A172 (cell line): ENCODE results near the gene FBXL17. TPM values are rescaled to one million over a fixed set of nuclear protein-coding genes. Genes with fewer than 3 reads are reported as not detected.
"Not testable (repeated sequence)": the region's sequence is repeated elsewhere in the genome, so short reads cannot be mapped to it uniquely, and the experiment has no call there.

Experiments used
- DNase-seq: peaks from one replicate; pipeline ENCODE4 v3.0.0-alpha.2; 2015; ENCODE audit warnings: low spot score
- total RNA-seq: library from RNA; depleted of rRNA; stranded (reverse); fragments of >200 nt; shearing (Covaris generic); gene quantifications from 2 replicates; pipeline ENCODE4 v1.2.3, GENCODE V29; 2014

FBXL17 gene
- total RNA-seq, 1 experiment from 2014 or later, result 15.4 TPM

DNA sequence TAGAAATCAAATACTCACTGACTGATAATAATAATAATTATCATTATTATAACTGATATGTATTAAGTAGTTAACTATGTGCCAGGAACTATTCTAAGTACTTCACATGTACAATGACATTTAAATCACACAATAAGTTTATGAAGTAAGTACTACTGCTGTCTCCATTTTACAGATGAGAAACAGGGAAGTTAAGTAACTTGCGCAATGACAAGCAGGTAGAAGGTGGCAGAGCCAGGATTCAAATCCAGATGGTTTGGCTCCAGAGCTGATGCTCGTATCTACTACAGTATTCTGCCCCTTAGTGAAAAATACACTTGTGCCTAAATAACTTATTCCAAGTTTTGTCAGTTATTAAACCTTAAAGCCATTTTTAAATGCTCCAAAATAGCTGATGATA lies 217.3 kb downstream of the FBXL17 start:
- no peak for DNase-seq

DNA sequence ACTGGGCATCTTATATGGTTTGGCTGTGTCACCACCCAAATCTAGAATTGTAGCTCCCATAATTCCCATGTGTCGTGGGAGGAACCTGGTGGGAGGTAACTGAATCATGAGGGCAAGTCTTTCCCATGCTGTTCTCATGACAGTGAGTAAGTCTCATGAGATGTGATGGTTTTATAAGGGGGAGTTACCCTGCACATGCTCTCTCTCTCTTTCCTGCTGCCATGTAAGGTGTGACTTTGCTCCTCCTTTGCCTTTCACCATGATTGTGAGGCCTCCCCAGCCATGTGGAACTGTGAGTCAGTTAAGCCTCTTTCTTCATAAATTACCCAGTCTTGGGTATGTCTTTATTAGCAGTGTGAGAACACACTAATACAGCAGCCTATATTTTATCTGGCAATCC lies 229.0 kb downstream of the FBXL17 start:
- not testable (repeated sequence) for DNase-seq

DNA sequence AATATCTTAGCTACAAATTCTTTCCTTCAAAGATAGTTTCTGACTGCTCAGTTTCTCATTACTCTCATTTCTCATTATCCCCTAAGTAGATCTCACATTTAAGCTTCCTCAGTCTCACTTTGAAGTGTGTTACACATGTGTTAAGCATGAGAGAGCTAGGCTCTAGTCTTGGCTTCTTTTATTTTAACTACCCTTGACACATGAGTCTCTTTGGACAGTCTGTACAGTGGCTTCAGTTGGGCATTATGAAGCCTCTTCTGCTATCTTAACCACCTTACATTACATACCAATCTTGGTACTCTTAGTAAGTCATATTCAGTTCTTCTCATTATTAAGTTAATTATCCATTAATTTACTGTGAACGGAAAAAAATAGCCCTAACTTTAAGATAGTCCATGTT lies 232.5 kb downstream of the FBXL17 start:
- no peak for DNase-seq

DNA sequence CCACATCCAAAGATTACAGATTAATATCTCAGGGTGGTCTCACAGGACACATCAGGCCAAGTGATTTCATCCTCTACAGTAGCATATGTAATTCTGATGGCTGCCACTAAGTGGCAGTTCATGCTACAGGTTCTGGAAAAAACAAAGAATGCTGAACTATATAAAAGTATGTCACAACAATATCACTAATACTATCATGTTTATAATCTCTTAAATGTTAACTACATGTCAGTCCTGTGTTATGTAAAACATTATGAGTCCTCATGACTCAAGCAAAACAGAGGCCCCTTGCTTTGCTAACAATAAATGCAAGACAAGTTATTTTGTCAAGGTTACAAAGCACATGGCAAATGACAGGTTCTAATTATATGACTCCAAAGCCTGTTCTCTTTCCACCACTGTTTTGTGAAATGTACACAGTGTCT lies 233.2 kb downstream of the FBXL17 start:
- peak; percentile 16 for DNase-seq

DNA sequence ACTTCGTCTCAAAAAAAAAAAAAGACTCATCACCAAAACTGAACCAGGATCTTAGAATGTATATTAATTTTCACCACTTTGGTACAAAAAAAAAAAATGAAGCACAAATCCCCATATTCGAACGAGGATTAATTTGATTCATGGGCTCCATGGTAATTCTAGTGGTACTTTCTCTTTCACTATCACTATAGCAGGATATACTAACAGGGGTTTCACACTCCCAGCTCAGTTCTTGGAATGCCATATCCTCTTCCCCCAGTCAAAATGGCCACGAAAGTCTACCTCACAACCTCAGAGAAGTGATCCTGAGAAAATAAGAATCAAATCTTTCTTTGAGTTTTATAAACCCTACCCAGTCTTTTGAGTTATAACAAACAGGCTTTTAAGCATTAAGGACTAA lies 235.7 kb downstream of the FBXL17 start:
- DNase-seq, result no peak

DNA sequence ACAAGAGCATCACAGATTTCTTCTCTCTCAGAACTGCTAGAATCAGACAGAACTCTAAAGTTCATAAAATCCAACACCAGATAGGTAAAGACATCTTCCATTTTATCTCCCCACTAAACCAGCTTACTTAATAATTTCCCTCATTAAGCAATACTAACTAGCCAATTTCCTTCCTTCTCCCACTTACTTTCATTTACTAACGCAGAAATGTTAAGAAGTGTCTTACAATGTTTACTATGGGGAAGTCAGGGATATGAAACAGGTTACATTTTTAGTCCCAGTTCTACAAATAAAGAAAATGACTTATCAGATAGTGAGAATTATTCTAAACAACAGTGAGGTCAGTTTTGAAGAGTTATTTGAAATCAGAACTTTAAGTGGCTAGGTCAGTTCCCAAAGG lies 236.5 kb downstream of the FBXL17 start:
- DNase-seq, result no peak

DNA sequence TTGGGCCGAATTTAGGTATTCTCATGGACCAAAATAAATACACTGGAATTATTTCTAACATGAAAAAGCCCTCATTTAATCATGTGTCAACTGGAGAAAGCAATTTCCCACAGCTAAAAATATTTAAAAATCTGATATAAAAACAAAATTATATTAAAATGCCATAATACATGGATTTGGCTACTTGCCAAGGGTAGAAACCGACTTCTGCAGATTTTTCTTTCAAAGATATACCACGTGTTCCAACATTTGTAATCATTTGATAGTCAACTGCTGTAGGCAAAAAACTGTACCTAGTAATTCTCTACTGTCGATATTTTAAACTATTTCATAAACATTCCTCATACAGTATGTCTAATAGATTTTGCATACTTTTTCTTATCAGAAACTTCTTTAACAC lies 237.6 kb downstream of the FBXL17 start:
- no peak for DNase-seq

DNA sequence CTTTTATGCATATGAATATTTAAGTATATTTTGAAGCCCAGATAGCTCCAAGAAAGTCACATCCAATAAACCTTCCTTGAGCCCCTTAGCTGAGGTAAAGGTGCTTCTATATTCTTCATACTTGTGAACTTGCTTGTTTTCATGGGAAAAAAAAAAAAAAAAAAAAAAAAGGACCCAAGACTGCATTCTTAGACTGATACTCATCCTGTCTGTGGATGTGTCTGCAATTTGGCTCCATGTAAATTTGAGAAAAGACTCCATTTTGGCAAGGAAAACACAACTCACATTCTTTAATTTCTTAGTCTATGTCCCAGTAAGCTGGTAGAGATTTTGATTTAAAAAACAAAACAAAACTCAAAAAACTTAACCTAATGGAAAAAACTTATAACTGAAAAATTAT lies 238.3 kb downstream of the FBXL17 start:
- DNase-seq, result peak; percentile 6

DNA sequence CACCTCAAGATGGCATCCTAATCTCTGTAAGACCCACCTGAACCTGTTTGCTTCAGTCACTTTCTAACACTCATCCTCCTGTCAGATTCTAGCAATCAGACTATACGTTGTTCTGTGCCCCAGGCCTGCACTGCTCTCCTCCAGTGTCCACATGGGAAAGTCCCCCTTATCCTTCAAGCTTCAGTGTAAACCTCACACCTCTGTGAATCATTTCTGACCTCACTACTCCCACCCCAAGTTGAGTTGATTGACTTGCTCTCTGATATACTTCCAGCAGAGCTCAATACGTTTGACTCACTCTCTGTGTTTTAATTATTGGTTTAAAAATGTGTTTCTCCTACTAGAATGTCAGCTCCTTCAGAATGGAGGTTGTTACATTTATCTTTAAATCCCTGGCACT lies 240.2 kb downstream of the FBXL17 start:
- no peak for DNase-seq

DNA sequence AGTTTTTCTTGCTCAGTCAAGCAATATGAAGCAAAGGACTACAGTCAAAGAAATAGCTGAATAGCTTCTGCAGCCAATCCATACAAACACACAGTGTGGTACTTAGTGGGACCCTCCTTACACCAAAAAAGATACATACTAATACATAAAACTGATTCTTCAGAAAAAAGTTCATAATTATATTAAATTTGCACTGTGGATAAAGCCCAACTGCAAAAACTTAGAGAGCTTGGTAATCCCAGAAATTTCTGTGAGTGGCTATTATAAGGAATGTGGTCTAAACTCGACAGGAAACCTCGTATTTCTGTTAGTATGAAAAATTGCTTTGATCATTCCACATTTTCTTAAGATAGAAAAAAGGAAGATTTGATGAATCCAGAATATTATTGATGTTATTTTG lies 245.4 kb downstream of the FBXL17 start:
- no peak for DNase-seq

DNA sequence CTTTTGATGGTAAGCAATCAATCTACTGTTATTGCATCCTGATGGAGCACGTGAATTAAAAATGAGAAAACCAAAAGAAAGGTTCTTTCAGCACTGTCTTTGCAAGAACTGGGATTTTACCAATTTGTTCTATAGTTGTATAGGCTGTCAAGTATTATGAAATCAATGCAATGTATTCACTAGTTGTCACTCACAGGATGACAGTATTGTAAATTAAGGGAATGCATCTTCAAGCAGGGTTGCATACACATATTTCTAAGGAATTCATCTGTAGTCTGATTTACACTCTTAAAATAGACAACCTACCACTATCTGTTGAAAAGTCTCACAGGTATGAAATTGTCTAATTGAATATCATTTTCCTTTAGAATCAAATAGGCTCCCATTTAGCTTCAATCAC lies 252.8 kb downstream of the FBXL17 start:
- no peak for DNase-seq

DNA sequence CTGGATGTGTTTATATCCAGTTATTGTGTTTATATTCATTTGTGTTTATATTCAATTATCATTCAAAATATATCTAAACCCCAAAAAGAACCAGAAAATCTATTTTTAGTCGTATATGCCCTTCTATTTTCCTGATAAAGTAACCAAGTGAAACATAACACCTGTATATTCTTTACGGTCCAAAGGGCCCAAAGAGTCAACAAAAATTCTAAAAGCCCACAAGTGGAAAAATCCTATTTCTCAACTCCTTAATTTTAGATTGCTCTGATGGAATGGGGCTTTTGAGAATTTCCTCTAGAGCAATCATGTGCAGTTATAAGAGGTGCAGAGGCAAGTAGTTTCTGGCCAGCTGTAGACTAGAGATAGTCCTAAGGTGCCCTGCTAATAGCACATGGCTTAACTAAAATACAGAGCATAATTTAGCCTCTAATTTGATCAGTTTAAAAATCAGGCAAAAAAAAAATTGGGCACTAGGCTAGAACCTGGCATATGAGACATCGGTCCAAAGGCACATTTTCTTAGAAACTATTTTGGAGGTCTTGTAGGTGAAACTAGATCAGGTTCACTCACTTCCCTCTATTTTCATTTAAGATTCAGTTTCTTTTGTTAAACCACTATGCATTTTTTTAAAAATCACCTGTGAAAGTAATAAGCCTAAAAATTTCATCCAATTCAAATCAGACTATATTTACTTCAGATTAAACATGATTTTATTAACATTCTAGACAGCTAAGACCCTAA lies 256.0 kb downstream of the FBXL17 start:
- DNase-seq, result no peak

DNA sequence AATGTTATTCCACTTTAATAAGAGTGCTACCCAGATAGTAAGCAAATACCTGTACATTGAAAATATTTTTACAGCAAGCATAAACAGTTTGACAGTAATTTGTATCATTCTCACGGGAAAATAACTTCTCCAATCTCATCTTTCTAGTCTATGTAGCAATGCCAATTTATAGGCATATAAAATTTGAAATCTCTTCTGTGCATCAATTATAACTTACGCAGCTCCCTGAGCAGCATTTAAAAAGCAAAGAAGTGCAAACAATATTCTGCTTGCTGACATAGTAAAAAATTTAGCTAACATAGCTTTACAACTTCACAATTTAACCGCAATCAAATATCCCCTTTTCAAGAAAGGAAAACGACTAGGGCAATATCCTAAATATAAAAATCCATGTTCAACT lies 257.3 kb downstream of the FBXL17 start:
- no peak for DNase-seq

DNA sequence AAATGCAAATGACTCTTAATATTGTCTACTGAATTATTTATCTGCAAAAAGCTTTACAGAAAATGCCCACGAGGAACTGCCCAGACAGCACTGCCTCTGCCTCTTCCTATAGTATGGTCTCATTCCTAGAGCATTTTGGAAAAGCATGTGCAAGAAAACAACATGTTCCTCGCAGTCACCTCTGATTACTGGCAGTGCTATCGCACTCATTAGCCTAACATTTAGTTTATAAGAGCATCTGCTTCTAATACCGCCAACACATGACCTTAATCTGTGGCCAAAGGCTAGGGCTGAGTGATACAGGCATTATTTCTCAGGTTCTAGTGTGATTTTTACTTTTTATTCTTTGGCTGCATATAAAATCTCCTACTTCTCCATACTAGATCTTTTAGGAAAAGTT lies 259.2 kb downstream of the FBXL17 start:
- no peak for DNase-seq

DNA sequence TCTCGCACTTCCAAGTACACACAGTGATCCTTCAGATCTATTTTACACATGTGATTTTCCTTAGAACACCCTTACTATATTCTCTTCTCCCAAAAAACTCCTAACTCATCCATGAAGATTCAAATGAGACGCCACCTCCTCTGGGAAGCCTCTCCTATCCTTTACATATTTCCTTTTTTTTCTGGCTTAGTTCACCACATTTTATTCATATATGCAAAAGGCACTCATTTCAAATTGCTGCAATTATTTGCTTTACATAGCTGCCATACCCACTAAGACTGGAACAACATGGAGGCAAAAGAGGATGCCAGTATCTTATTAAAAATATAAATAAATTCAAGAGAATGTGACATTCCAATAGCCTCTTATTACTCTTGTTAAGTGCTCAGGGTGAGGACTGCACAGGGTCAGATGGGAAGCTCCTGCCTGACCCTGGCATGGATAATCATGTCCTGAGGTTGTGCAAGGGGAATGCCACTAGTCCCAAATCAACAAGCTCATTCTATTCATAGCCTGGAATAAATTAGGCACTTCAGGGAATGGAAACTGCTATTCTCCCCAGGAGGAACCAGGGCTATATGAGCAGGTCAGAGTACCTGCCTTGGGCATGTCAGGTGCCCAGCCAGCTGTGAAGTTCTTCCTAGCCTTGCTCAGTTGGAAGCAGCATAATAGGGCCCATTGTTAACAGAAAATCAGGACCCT lies 262.9 kb downstream of the FBXL17 start:
- no peak for DNase-seq

DNA sequence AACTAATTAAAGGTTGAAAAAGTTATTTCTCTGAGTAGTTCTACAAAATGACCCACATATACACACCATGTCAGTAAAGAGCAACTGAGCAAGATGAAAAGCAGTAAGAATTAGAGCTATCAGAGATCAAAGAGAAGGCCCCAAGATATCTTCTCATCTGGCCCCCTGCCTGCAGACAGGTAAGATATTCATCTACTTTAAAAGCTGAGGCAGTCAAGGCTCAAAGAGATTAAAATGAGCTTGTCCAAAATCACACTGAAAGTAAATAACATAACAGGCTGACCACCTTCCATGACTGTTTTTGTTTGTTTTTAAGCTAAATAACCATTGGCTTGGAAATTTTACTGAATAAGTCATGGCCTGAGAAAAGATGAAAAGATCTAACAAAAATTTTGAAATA lies 266.2 kb downstream of the FBXL17 start:
- DNase-seq, result no peak

DNA sequence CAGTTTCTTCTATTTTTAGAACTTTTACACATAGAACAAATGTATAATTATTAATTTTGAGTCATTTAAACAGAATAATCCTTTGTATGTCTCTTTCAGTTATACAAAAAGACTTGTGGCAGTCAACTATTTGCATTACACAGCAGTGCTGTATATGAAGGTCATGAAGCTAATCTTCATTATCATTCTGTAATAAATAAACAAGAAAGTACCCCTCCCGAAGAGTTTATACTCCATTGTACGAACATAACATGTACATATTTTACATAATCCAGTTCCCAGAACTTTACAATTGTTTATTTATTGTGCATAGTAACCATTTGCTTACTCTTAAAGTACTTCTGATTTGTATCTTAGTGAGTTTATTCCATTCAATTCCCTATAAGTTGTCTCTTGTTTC lies 267.9 kb downstream of the FBXL17 start:
- no peak for DNase-seq

DNA sequence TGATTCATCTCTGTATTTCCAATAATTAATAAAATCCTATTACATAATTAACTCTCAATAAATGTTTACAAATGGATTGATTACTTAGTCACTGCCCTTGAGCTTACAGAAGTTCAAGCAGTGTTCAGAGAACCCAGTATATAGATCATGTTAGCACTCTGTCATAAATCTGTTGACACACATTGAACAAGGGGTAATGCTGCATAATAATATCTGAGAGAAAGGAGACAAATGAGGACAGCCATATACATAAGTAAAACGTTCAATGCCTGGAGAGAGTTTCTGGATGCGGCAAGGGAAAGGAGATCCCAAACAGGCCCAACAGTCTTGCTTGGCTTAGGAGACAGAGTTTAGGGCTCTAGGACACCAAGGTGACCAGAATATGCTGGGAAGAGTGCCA lies 270.2 kb downstream of the FBXL17 start:
- DNase-seq, result no peak

DNA sequence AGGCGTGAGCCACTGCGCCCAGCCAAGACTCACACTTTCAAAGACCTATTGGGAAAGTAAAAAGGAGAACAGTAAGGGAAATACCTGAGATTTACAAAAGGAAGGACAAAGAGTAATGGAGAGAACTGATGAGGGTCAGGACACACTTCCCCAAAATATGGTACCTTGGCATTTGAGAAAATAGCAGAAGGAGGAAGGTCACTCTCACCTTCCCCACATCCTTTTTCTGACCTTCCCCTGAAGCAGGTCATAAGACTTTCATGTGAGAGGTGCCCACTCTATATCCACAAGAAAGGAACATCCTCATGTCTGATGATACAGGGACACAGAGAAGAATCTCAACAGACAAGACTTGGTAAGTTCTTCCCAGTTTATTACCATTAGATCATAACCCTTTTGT lies 272.8 kb downstream of the FBXL17 start:
- no peak for DNase-seq

DNA sequence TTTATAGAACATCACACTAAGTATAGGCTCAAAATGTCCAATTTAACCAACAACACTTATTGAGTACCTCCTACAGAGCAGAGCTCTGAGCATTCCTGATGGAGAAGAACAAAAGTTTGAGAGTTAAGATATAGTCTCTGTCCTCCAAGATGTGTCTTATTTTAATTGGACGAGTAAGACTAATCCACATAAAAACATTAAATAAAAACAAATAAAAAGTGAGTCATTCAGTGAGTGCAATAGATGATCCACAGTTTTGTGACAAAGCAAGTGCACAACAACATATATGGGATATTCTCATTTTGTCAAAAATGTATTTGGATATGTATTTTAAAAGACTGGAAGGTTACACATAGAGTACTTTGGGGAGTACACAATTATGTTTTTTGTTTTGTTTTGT lies 277.4 kb downstream of the FBXL17 start:
- no peak for DNase-seq

DNA sequence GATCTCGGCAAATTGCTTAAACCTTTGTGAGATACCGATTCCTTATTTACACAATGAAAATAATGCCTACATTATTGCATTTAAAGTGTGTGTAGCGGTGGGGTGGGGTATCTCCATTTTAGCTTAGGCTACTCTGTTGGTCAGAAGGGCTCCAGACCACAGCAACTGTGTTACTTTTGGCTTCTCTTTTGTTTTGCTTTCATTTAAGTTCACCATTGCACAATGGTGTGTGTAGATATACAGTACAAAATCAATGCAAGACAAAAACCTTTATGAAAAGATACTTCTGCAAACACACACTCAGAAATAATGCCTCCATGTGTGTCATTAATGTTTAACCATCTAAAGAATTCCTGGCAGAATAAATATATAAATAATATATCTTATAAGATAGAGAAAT lies 279.4 kb downstream of the FBXL17 start:
- DNase-seq, result no peak

DNA sequence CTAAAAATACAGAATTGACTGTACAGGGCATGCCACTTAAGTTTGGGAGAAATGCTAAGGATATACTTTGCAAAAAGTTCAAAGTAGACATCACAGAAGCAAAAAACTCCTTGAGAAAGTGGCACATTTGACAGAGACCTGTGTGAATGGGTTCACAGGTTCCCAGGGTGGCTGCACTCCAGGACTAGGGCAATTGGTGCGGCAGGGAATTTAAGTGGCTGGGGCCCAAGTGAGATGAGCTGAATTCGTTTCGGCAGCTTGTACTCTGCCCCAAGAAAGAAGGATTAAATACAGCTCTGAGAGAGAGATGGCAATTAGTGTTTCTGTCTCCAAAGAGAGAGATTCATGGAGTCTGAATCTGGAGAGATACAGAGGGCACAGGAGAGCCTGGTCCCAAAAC lies 280.1 kb downstream of the FBXL17 start:
- no peak for DNase-seq

DNA sequence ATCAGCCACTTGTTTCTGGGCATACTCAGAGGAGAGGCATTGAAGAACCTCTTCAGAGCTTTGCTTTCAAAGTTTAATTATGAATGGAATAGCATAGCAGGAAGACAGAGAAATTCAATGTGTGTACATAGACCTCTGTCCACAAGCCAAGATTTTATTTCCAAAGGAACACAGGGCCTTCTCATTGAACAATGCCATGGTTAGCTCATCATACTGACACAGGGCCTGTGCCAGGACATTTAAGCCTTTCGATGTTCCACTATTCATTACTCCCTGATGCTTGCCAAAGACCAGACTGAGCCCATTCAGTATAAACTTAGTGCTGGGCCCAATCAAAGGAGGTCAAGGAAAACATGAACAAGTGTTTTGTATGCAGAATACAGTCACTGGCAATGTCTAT lies 280.8 kb downstream of the FBXL17 start:
- DNase-seq, result no peak

DNA sequence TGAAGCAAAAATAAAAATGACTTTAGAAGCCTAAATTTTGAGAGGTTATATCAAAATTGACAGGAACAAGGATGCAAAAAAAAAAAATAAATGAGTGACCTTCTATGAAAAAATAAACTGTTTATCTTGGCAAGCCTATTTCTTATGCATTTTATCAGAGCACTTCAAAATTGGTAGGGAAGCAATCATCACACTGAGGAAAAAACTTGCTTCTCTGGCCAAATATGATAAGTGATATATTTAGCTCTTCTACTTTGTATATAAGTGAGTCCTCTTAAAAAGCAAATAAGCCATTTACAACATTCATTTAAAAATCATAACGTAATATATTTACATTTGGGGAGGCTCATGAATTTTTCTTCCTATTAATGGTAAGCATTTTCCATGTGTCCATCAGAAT lies 287.1 kb downstream of the FBXL17 start:
- DNase-seq, result no peak
